ENCODE data around the gene ZDHHC9.

ZDHHC9 gene

GRCh38 chrX:129800186-129800585, 43.5 kb downstream of the ZDHHC9 start:
- no peaks in the 10 kb centered on the region for H3K9me3 ChIP-seq (ENCODE audit: severe bottlenecking)
- ATAC-seq (ENCODE audit: low read depth): no peak
- H3K4me3 ChIP-seq (ENCODE audit: severe bottlenecking): no peak overlapping the region
- no peaks in the 10 kb centered on the region for H3K36me3 ChIP-seq (ENCODE audit: low read depth)
- H3K27me3 ChIP-seq (ENCODE audit: insufficient read depth, poor library complexity, severe bottlenecking): no peaks in the 10 kb centered on the region
- no peak overlapping the region for H3K27ac ChIP-seq (ENCODE audit: poor library complexity, severe bottlenecking)
- no peak for TF ChIP-seq CTCF (IDR thresholded peaks at IDR 0.05; ENCODE audit: poor library complexity, severe bottlenecking)
- no peaks in the 10 kb centered on the region for H3K4me1 ChIP-seq (ENCODE audit: insufficient read depth, poor library complexity, severe bottlenecking)
- no peak for DNase-seq (ENCODE audit: low spot score)

GRCh38 chrX:129798888-129799287, 44.8 kb downstream of the ZDHHC9 start:
- H3K9me3 ChIP-seq (ENCODE audit: severe bottlenecking): no peaks in the 10 kb centered on the region
- no peaks in the 10 kb centered on the region for H3K36me3 ChIP-seq (ENCODE audit: low read depth)
- H3K27me3 ChIP-seq (ENCODE audit: insufficient read depth, poor library complexity, severe bottlenecking): no peaks in the 10 kb centered on the region
- DNase-seq (ENCODE audit: low spot score): no peak
- H3K4me3 ChIP-seq (ENCODE audit: severe bottlenecking): no peak overlapping the region
- no peak for TF ChIP-seq CTCF (IDR thresholded peaks at IDR 0.05; ENCODE audit: poor library complexity, severe bottlenecking)
- H3K4me1 ChIP-seq (ENCODE audit: insufficient read depth, poor library complexity, severe bottlenecking): no peaks in the 10 kb centered on the region
- H3K27ac ChIP-seq (ENCODE audit: poor library complexity, severe bottlenecking): no peak overlapping the region
- no peak for ATAC-seq (ENCODE audit: low read depth)

GRCh38 chrX:129798456-129798855, 45.2 kb downstream of the ZDHHC9 start:
- ATAC-seq (ENCODE audit: low read depth) (no peak), DNase-seq (ENCODE audit: low spot score) (no peak)
- Histone ChIP-seq H3K27me3 (ENCODE audit: insufficient read depth, poor library complexity, severe bottlenecking) (no peaks in the 10 kb centered on the region), H3K27ac (ENCODE audit: poor library complexity, severe bottlenecking) (no peak overlapping the region), H3K4me3 (ENCODE audit: severe bottlenecking) (no peak overlapping the region), H3K36me3 (ENCODE audit: low read depth) (no peaks in the 10 kb centered on the region), H3K9me3 (ENCODE audit: severe bottlenecking) (no peaks in the 10 kb centered on the region), H3K4me1 (ENCODE audit: insufficient read depth, poor library complexity, severe bottlenecking) (no peaks in the 10 kb centered on the region)
- TF ChIP-seq CTCF (IDR thresholded peaks at IDR 0.05; ENCODE audit: poor library complexity, severe bottlenecking): no peak

- no peak overlapping the region for H3K4me3 ChIP-seq (ENCODE audit: severe bottlenecking)
- H3K27me3 ChIP-seq (ENCODE audit: insufficient read depth, poor library complexity, severe bottlenecking): no peaks in the 10 kb centered on the region
- H3K36me3 ChIP-seq (ENCODE audit: low read depth): no peaks in the 10 kb centered on the region
- H3K4me1 ChIP-seq (ENCODE audit: insufficient read depth, poor library complexity, severe bottlenecking): no peaks in the 10 kb centered on the region
- TF ChIP-seq CTCF (IDR thresholded peaks at IDR 0.05; ENCODE audit: poor library complexity, severe bottlenecking): no peak
- ATAC-seq (ENCODE audit: low read depth) (no peak), DNase-seq (ENCODE audit: low spot score) (no peak)
- H3K9me3 ChIP-seq (ENCODE audit: severe bottlenecking): no peaks in the 10 kb centered on the region
- no peak overlapping the region for H3K27ac ChIP-seq (ENCODE audit: poor library complexity, severe bottlenecking)
These were observed 46.3 kb downstream of the ZDHHC9 start for GRCh38 chrX:129797251-129797906.

GRCh38 chrX:129795584-129795983, 48.1 kb downstream of the ZDHHC9 start:
- no peak for ATAC-seq (ENCODE audit: low read depth)
- no peaks in the 10 kb centered on the region for H3K9me3 ChIP-seq (ENCODE audit: severe bottlenecking)
- H3K27ac ChIP-seq (ENCODE audit: poor library complexity, severe bottlenecking): no peak overlapping the region
- no peaks in the 10 kb centered on the region for H3K36me3 ChIP-seq (ENCODE audit: low read depth)
- no peaks in the 10 kb centered on the region for H3K27me3 ChIP-seq (ENCODE audit: insufficient read depth, poor library complexity, severe bottlenecking)
- DNase-seq (ENCODE audit: low spot score): no peak
- no peaks in the 10 kb centered on the region for H3K4me1 ChIP-seq (ENCODE audit: insufficient read depth, poor library complexity, severe bottlenecking)
- no peak overlapping the region for H3K4me3 ChIP-seq (ENCODE audit: severe bottlenecking)
- TF ChIP-seq CTCF (IDR thresholded peaks at IDR 0.05; ENCODE audit: poor library complexity, severe bottlenecking): no peak
